Activated CD8-positive, alpha-beta memory T cell treated with anti-CD3 and anti-CD28 coated beads, Interleukin-2, amount 50 U/mL, for 24 hours (primary cell): ENCODE data around the gene HMOX2.

Experiments used
- DNase-seq: peaks from one replicate; pipeline ENCODE4 v3.0.0-alpha.2; 2020; ENCODE audit errors: extremely low read depth

Gene HMOX2

GRCh38 chr16:4465977-4466779 is 10.0 kb upstream of the HMOX2 start:
- DNase-seq = no peak

- DNase-seq = no peak
Measured at GRCh38 chr16:4467916-4468315, 8.3 kb upstream of the HMOX2 start.

GRCh38 chr16:4468972-4469371 is 7.2 kb upstream of the HMOX2 start:
- no peak for DNase-seq

- DNase-seq = no peak
Measured at GRCh38 chr16:4471869-4472268, 4.3 kb upstream of the HMOX2 start.

GRCh38 chr16:4472880-4473279 is 3.3 kb upstream of the HMOX2 start:
- no peak for DNase-seq

- DNase-seq = peak; percentile 72
Measured at GRCh38 chr16:4474192-4474961, 1.8 kb upstream of the HMOX2 start, which contains the start of gene NMRAL1. TSS of gene NMRAL1 (minus strand) at chr16:4474625. CDS start at chr16:4474132, 493 bp downstream.

- DNase-seq = no peak
Measured at GRCh38 chr16:4477966-4478365, 1.8 kb downstream of the HMOX2 start.

GRCh38 chr16:4481526-4481925 is 5.3 kb downstream of the HMOX2 start:
- no peak for DNase-seq

GRCh38 chr16:4481963-4482362 is 5.8 kb downstream of the HMOX2 start:
- no peak for DNase-seq

- no peak for DNase-seq
Measured at GRCh38 chr16:4486126-4486893, 10.1 kb downstream of the HMOX2 start.

GRCh38 chr16:4487955-4488498 is 11.8 kb downstream of the HMOX2 start:
- no peak for DNase-seq

- no peak for DNase-seq
Measured at GRCh38 chr16:4488499-4488967, 12.3 kb downstream of the HMOX2 start.

GRCh38 chr16:4489030-4489429 is 12.8 kb downstream of the HMOX2 start:
- no peak for DNase-seq

- DNase-seq = no peak
Measured at GRCh38 chr16:4491898-4492297, 15.7 kb downstream of the HMOX2 start.

- DNase-seq = no peak
Measured at GRCh38 chr16:4494746-4495490, 18.7 kb downstream of the HMOX2 start.

GRCh38 chr16:4495766-4496165 is 19.6 kb downstream of the HMOX2 start:
- DNase-seq = no peak

- no peak for DNase-seq
Measured at GRCh38 chr16:4496305-4496704, 20.1 kb downstream of the HMOX2 start.

- DNase-seq = no peak
Measured at GRCh38 chr16:4498546-4499195, 22.5 kb downstream of the HMOX2 start.

- DNase-seq = no peak
Measured at GRCh38 chr16:4499196-4499555, 23.0 kb downstream of the HMOX2 start.

GRCh38 chr16:4500272-4500671 is 24.1 kb downstream of the HMOX2 start:
- DNase-seq = no peak

GRCh38 chr16:4501071-4501478 is 24.9 kb downstream of the HMOX2 start:
- no peak for DNase-seq
